Smooth muscle cell (in vitro differentiated cells): ENCODE data around the gene RAET1E. TPM values are rescaled to one million over a fixed set of nuclear protein-coding genes. Genes with fewer than 3 reads are reported as not detected.

Experiments used
- DNase-seq: peaks from one replicate; lab custom pipeline; 2025; ENCODE audit not compliant: unreplicated experiment; lab: John Stamatoyannopoulos, UW
- H2AFZ ChIP-seq: fragments of 200-600 bp; sonication (generic); 2 replicates; pipeline ENCODE4 v1.6.0; 2016; ENCODE audit warnings: antibody characterized with exemption, low read depth, mild to moderate bottlenecking
- H3F3A ChIP-seq: fragments of 200-600 bp; sonication (generic); 2 replicates; pipeline ENCODE4 v1.6.0; 2017; ENCODE audit warnings: antibody characterized with exemption, low read depth
- H3K27ac ChIP-seq: fragments of 200-600 bp; sonication (generic); 2 replicates; pipeline ENCODE4 v1.5.1; 2016; ENCODE audit warnings: low read depth, mild to moderate bottlenecking
- H3K27me3 ChIP-seq: fragments of 200-600 bp; sonication (generic); 2 replicates; pipeline ENCODE4 v1.6.1; 2016; ENCODE audit warnings: low read depth, mild to moderate bottlenecking
- H3K36me3 ChIP-seq: fragments of 200-600 bp; sonication (generic); 2 replicates; pipeline ENCODE4 v1.5.1; 2016; ENCODE audit warnings: low read depth
- H3K4me1 ChIP-seq: fragments of 200-600 bp; sonication (generic); 2 replicates; pipeline ENCODE4 v1.5.1; 2016; ENCODE audit warnings: low read depth
- H3K4me2 ChIP-seq: fragments of 200-600 bp; sonication (generic); 2 replicates; pipeline ENCODE4 v1.6.0; 2016; ENCODE audit warnings: mild to moderate bottlenecking
- H3K4me3 ChIP-seq: fragments of 200-600 bp; sonication (generic); 2 replicates; pipeline ENCODE4 v1.5.1; 2016; ENCODE audit warnings: mild to moderate bottlenecking
- H3K79me2 ChIP-seq: fragments of 200-600 bp; sonication (generic); 2 replicates; pipeline ENCODE4 v1.6.0; 2016; ENCODE audit warnings: low read depth, mild to moderate bottlenecking
- H3K9ac ChIP-seq: fragments of 200-600 bp; sonication (generic); 2 replicates; pipeline ENCODE4 v1.6.0; 2016; ENCODE audit warnings: low read depth
- H3K9me3 ChIP-seq: fragments of 200-600 bp; sonication (generic); replicated peaks from 2 replicates; pipeline ENCODE4 v1.5.1; 2016; ENCODE audit warnings: low read depth
- H4K20me1 ChIP-seq: fragments of 200-600 bp; sonication (generic); 2 replicates; pipeline ENCODE4 v1.6.0; 2016; ENCODE audit warnings: low read depth
- WGBS: methylation state at CpG from one replicate; pipeline ENCODE4 v1.1.7; 2016; ENCODE audit warnings: low lambda C conversion rate; 5-methylcytosine and 5-hydroxymethylcytosine counted together
- polyA plus RNA-seq: library from polyadenylated mRNA; unstranded; fragments of >200 nt; fragmentation: Nextera tagmentation; extraction: Ambion mirVana; gene quantifications from 2 replicates; pipeline ENCODE4 v1.2.1, GENCODE V29; 2016
- total RNA-seq: library from RNA; depleted of rRNA; stranded (reverse); fragments of >200 nt; gene quantifications from 2 replicates; pipeline ENCODE4 v1.2.3, GENCODE V29; 2014
- TF ChIP-seq, protein P1 (sequence below): fragments of 200-600 bp; sonication (generic); IDR thresholded peaks from 2 replicates; pipeline ENCODE4 v1.5.1; 2017; ENCODE audit warnings: borderline replicate concordance, mild to moderate bottlenecking, antibody characterized with exemption; ENCODE audit not compliant: insufficient read depth, poor library complexity, severe bottlenecking

RAET1E gene
- total and polyA plus RNA-seq, 2 experiments from 2014 or later = not detected

DNA sequence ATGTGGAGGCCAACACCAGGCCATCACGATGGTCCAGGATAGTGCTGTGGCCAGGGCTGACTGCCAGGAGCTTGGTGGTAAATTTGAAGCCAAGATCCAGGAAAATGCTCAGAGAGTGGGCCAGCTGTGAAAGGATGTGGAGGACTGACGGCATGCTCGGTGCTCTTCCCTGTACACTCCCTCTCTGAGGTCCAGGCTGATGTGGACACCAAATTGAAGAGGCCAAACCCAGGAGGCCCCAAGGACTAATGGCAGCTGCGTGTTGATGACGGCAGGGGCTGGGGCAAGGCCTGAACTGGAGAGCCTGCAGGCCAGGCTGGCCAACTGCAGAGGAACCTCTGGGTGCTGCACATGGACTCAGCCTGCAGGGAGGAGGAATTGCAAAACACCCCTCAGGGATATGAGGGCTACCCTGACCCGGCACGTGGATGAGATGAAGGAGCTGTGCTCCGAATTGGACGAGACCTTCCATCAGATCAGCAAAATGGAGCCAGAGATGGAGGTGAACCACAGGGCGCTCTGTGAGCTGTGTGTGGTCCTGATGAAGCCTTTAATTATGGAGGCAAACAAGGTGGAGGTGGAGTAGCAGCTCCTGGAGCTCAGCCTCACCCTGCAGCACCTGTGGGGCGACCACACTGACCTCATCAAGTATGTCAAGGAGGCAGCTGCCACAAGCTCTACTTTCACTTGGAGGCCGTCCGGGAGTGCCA, 6.9 kb upstream of the RAET1E start:
- Histone ChIP-seq H3K27me3 (peaks cover 10% of the 10 kb centered on the region), H3K4me2 (no peak overlapping the region), H3K27ac (no peak overlapping the region), H2AFZ (no peak overlapping the region), H3K9ac (no peak overlapping the region), H4K20me1 (no peaks in the 10 kb centered on the region), H3K4me1 (no peaks in the 10 kb centered on the region), H3K4me3 (no peak overlapping the region), H3K79me2 (no peaks in the 10 kb centered on the region), H3F3A (no peaks in the 10 kb centered on the region), H3K36me3 (no peaks in the 10 kb centered on the region), H3K9me3 (no peaks in the 10 kb centered on the region)
- no peak for DNase-seq
- TF ChIP-seq, protein P1, sequence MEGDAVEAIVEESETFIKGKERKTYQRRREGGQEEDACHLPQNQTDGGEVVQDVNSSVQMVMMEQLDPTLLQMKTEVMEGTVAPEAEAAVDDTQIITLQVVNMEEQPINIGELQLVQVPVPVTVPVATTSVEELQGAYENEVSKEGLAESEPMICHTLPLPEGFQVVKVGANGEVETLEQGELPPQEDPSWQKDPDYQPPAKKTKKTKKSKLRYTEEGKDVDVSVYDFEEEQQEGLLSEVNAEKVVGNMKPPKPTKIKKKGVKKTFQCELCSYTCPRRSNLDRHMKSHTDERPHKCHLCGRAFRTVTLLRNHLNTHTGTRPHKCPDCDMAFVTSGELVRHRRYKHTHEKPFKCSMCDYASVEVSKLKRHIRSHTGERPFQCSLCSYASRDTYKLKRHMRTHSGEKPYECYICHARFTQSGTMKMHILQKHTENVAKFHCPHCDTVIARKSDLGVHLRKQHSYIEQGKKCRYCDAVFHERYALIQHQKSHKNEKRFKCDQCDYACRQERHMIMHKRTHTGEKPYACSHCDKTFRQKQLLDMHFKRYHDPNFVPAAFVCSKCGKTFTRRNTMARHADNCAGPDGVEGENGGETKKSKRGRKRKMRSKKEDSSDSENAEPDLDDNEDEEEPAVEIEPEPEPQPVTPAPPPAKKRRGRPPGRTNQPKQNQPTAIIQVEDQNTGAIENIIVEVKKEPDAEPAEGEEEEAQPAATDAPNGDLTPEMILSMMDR = no peak
- 91% methylated on average over 13 of the region's 13 CpGs for WGBS

DNA sequence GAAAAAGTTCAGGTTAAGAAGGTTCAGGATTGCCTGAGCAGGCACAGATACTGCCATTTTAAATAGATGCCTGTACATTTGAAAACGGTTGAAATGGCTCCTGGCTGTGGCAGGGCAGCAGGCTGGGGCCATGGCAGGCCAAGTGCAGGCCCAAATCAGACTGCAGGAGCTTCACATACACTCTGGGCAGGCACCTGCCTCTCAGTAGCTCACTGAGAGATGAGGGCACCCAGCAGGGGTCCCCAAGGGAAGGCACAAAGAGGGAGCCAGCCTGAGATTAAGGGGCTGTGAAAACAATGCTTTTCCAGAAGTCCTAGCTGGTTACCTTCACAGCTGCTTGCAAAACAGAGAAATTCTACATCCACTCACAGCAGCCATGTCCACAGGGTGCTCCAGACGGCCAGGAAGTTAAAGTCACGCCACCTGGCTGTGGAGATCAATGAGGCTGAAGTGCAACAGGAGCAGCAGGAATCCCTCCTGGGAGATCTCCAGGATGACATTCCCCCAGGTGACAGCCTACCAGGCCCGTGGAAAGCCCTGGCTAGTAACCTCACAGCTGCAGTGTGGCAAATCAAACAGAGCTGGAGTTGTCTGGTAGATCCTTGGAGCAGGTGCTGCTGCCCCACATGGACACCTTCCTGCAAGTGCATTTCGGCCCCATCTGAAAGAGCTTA, 6.2 kb upstream of the RAET1E start:
- Histone ChIP-seq H3K4me1 (no peaks in the 10 kb centered on the region), H3K79me2 (no peaks in the 10 kb centered on the region), H3K4me3 (no peak overlapping the region), H4K20me1 (no peaks in the 10 kb centered on the region), H3F3A (no peaks in the 10 kb centered on the region), H3K27ac (no peak overlapping the region), H3K27me3 (peaks cover 11% of the 10 kb centered on the region), H3K4me2 (no peak overlapping the region), H3K9me3 (no peaks in the 10 kb centered on the region), H3K36me3 (no peaks in the 10 kb centered on the region), H3K9ac (no peak overlapping the region), H2AFZ (no peak overlapping the region)
- no peak for DNase-seq
- WGBS = 78% methylated on average over 5 of the region's 5 CpGs
- TF ChIP-seq, protein P1 = no peak

DNA sequence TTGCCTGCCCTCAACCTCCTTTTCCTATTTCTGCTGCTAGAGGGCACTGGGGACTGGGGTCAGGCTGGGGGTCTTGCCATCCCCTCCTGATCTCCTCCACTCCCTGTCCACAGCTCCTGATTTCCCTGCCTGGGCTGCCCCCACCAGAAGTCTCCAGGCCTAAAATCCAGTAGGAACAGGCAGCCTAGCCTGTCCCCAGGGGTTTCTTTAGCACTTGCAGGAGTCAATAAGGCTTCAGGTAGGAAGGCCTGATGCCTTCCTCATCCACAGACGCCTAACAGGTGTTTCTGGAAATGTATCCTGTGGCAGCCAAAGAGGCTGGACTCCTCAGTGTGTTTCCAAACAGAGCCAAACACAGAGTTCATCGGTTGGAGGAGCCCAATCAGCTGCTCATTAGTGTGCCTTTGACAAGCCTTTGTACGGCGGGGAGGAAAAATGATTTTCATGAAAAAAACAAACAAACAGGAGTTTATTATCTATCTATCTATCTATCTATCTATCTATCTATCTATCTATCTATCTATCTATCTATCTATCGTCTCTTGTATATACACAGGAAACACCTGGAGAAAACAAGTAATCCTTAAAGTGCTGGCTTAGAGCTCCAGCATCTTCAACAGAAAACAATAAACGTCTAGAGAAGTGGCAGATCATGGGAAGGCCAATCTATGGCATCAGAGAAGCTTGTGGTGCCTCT, 3.7 kb upstream of the RAET1E start:
- no peaks in the 10 kb centered on the region for H3F3A ChIP-seq
- H3K4me3 ChIP-seq = no peak overlapping the region
- TF ChIP-seq, protein P1 = no peak
- no peak overlapping the region for H3K4me2 ChIP-seq
- no peaks in the 10 kb centered on the region for H4K20me1 ChIP-seq
- no peak for DNase-seq
- no peaks in the 10 kb centered on the region for H3K4me1 ChIP-seq
- no peak overlapping the region for H3K27ac ChIP-seq
- H3K9ac ChIP-seq = no peak overlapping the region
- no peaks in the 10 kb centered on the region for H3K9me3 ChIP-seq
- H3K27me3 ChIP-seq = peaks cover 11% of the 10 kb centered on the region
- H3K36me3 ChIP-seq = no peaks in the 10 kb centered on the region
- no peak overlapping the region for H2AFZ ChIP-seq
- WGBS = 85% methylated on average over 6 of the region's 6 CpGs
- H3K79me2 ChIP-seq = no peaks in the 10 kb centered on the region
